Measurements from ENCODE around the gene WDR13.
A peak's percentile ranks its signal among the peaks of the same experiment; 100 is the strongest.
"Not testable (repeated sequence)": the region's sequence is repeated elsewhere in the genome, so short reads cannot be mapped to it uniquely, and the experiment has no call there.

WDR13 gene

GRCh38 chrX:48597353-48598264 is at the start of gene WDR13:
Gene WDR13, plus strand, starts transcription at chrX:48597492. Its CDS starts 505 bp downstream, at chrX:48597997.
- peak; percentile 84 to 85 for DNase-seq (ENCODE audit: low read depth in 2 of 2)

DNA sequence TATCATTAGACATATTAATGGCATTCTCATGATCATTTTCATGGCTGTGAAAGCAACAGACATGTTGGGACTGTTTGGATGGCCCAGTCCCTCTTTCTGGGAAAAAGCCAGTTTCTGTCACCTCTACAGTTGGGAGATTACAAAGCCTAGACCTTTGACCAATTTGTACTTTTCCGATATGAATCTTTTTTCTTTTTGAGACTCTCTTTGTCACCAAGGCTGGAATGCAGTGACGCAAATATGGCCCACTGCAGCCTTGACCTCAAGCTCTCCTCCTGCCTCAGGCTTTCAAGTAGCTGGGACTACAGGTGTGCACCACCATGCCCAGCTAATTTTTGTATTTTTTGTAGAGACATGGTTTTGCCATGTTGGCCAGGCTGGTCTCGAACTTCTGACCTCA is 48.4 kb upstream of the WDR13 start:
- DNase-seq (ENCODE audit: low read depth in 2 of 2): no peak

- not testable (repeated sequence) for DNase-seq (ENCODE audit: low read depth in 2 of 2)
Measured at GRCh38 chrX:48555731-48556325, 41.5 kb upstream of the WDR13 start.

DNA sequence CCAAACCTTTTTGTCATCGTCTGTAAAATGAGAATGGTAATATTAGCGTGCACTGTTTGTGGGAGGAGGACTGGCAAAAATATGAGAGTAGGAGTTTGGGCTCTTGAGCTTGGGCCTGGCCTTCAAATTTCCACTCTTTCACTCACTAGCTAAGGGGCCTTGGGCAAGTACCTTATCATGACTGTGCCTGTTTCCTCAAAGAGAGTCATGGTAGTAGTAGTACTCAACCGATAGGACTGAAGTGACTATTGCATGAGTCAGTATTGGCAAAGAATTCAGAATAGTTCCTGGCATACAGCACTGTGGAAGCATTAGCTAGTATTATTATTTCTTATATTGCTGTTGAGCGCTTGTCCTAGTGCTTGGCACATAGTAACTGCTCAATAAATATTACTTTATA is 39.0 kb upstream of the WDR13 start:
- no peak for DNase-seq (ENCODE audit: low read depth in 2 of 2)

GRCh38 chrX:48559636-48560035 is 37.7 kb upstream of the WDR13 start:
- no peak for DNase-seq (ENCODE audit: low read depth in 2 of 2)

GRCh38 chrX:48560056-48560455 is 37.2 kb upstream of the WDR13 start:
- DNase-seq (ENCODE audit: low read depth in 2 of 2): no peak

GRCh38 chrX:48560681-48561080 is 36.6 kb upstream of the WDR13 start:
- no peak for DNase-seq (ENCODE audit: low read depth in 2 of 2)

GRCh38 chrX:48569958-48570357 is 27.3 kb upstream of the WDR13 start:
- no peak for DNase-seq (ENCODE audit: low read depth in 2 of 2)

DNA sequence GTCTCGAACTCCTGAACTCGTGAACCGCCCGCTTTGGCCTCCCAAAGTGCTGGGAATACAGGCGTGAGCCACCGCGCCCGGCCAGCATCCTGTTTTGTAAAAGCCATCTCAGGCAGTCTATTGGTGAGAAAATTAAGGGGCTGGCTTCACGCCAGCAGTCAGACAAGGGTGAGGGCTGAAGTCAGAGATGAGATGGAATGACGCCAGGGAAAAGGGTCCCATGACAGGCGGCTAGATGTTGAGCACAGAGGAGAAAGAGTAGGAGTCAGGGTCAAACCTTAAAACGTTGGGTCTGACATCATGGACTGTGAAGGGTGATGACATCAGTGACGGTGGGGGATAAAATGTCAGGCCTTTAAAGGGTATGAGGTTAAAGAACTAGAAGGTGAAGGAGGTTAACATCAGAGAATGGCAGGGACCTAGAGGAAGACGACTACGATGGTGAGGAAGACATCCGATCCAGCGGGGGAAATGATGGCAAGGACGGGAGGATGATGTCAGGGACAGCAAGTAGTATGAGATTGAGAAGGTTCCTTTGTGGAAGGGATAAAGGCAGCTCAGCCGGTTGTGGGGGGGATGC is 23.5 kb upstream of the WDR13 start:
- DNase-seq (ENCODE audit: low read depth in 2 of 2): peak in 1 of 2 donors; percentile 3

DNA sequence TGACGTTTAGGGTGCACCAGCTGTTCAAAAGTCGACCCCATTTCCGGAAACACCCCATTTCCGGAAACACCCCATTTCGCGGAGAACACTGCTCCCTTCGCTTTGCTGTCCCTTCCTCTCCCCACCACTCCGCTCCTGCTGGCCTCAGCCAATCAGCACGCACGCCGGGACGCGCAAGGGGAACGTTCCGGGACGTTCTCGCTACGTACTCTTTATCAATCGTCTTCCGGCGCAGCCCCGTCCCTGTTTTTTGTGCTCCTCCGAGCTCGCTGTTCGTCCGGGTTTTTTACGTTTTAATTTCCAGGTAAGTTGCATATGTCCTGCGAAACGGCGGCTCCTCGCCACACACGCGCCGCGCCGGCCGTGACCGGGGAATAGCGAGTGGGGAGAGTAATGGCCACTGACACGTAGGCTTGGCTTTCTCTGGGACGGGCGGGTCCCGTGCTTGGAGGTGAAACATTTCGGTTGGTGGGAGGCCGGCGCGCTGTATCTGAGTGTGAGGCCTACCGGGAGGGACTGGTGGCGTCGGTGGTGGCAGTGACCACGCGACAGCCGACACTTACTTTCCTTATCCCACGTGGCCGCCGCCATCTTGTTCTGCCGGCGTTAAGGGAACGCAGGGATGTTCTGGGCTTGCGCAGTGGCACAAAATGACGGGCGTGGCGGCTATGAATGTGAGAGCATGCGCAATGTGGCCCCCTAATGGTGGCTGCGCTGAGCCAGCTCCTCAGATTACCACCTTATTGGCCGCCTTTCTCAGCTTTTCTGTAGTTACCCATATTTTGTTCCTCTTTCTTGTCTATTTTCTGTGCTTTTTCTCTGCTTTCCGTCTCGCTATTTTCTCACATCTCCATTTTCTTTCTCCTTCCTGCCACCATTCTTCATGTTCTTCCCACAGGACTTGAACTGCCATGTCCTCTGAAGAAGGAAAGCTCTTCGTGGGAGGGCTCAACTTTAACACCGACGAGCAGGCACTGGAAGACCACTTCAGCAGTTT is 22.7 kb upstream of the WDR13 start, which contains the start of gene RBM3:
Gene RBM3, plus strand, starts transcription at position 215 of the 997 bp plus-strand sequence. Its CDS starts 697 bp downstream, at position 912.
- peak; percentile 90 to 93 for DNase-seq (ENCODE audit: low read depth in 2 of 2)

DNA sequence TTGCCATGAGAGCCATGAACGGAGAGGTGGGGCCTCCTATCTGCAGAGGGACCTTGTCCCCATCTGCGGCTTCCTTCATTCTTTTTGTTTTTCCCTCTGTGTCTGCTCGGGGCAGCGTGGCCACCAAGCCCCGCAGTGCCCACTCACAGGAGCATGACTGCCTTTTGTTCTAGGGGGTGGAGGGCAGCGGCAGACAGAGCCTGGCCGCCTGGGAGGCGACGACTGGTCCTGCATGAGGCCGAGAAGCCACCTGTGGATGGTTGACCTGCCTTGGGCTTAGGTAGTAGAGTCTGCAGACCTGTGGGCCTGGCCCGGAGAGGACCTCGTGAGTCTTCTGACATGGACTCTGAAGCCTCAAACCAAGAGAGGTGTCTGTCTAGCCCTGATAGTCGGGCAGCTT is 21.6 kb upstream of the WDR13 start:
- DNase-seq (ENCODE audit: low read depth in 2 of 2): no peak

- DNase-seq (ENCODE audit: low read depth in 2 of 2): no peak
Measured at GRCh38 chrX:48576108-48576507, 21.2 kb upstream of the WDR13 start.

GRCh38 chrX:48578661-48579128 is 18.6 kb upstream of the WDR13 start:
- no peak for DNase-seq (ENCODE audit: low read depth in 2 of 2)

DNA sequence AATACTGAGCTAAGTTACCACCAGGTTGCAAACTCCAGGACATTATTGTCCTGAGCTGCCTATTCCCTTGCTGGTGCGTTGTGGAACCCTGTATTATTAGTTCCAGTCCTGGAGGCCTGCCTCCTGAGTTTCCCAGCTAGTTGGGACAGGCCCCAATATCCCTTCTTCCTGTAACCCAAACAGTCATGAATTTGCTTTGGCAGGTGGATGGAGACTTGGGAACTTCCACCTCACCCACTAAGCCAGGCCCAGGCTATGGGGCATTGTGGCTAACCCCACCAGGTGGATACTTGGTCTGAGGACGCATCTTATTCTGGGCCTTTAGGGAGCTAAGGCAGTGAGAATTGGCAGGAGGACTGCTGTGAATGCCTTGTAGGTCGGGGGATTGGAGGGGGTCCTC is 18.0 kb upstream of the WDR13 start:
- no peak for DNase-seq (ENCODE audit: low read depth in 2 of 2)

- DNase-seq (ENCODE audit: low read depth in 2 of 2): no peak
Measured at GRCh38 chrX:48580662-48581061, 16.6 kb upstream of the WDR13 start.

GRCh38 chrX:48584698-48585097 is 12.6 kb upstream of the WDR13 start:
- DNase-seq (ENCODE audit: low read depth in 2 of 2): no peak

- DNase-seq (ENCODE audit: low read depth in 2 of 2): no peak
Measured at GRCh38 chrX:48589482-48590162, 7.7 kb upstream of the WDR13 start.

GRCh38 chrX:48590203-48591103 is 6.8 kb upstream of the WDR13 start:
- no peak for DNase-seq (ENCODE audit: low read depth in 2 of 2)

- DNase-seq (ENCODE audit: low read depth in 2 of 2): no peak
Measured at GRCh38 chrX:48591255-48591791, 6.0 kb upstream of the WDR13 start.
